T-helper 22 cell (primary cell): ENCODE measurements around the gene PGM5.

Source experiments
- DNase-seq: peaks from one replicate; pipeline ENCODE4 v3.0.0-alpha.2; 2020; ENCODE audit warnings: low read depth

Gene PGM5

GRCh38 chr9:68497629-68498028, 141.2 kb downstream of the PGM5 start:
- no peak for DNase-seq

- DNase-seq, result no peak
Observed at GRCh38 chr9:68498816-68499215, 142.4 kb downstream of the PGM5 start.

GRCh38 chr9:68500457-68501381, 144.3 kb downstream of the PGM5 start:
- no peak for DNase-seq

GRCh38 chr9:68502279-68502678, 145.9 kb downstream of the PGM5 start:
- DNase-seq, result no peak

- no peak for DNase-seq
Observed at GRCh38 chr9:68505681-68506409, 149.4 kb downstream of the PGM5 start.

GRCh38 chr9:68506551-68506950, 150.1 kb downstream of the PGM5 start:
- no peak for DNase-seq

- no peak for DNase-seq
Observed at GRCh38 chr9:68507130-68507805, 150.9 kb downstream of the PGM5 start.

GRCh38 chr9:68507806-68508145, 151.4 kb downstream of the PGM5 start:
- DNase-seq, result no peak

- DNase-seq, result no peak
Observed at GRCh38 chr9:68508547-68508946, 152.1 kb downstream of the PGM5 start.

- no peak for DNase-seq
Observed at GRCh38 chr9:68509689-68510088, 153.3 kb downstream of the PGM5 start.

- no peak for DNase-seq
Observed at GRCh38 chr9:68513385-68513784, 157.0 kb downstream of the PGM5 start.

- DNase-seq, result no peak
Observed at GRCh38 chr9:68513981-68514380, 157.6 kb downstream of the PGM5 start.

GRCh38 chr9:68515326-68516017, 159.1 kb downstream of the PGM5 start:
- DNase-seq, result no peak

- DNase-seq, result no peak
Observed at GRCh38 chr9:68522131-68522530, 165.7 kb downstream of the PGM5 start.

GRCh38 chr9:68522954-68523353, 166.5 kb downstream of the PGM5 start:
- no peak for DNase-seq

- no peak for DNase-seq
Observed at GRCh38 chr9:68523367-68523936, 167.0 kb downstream of the PGM5 start.

- no peak for DNase-seq
Observed at GRCh38 chr9:68530618-68531017, 174.2 kb downstream of the PGM5 start.

- DNase-seq, result no peak
Observed at GRCh38 chr9:68532131-68532530, 175.7 kb downstream of the PGM5 start.

GRCh38 chr9:68533678-68534077, 177.3 kb downstream of the PGM5 start:
- DNase-seq, result no peak

GRCh38 chr9:68536876-68537615, 180.6 kb downstream of the PGM5 start:
- DNase-seq, result no peak

- DNase-seq, result no peak
Observed at GRCh38 chr9:68537616-68537880, 181.1 kb downstream of the PGM5 start.
